Activated T-helper 1 cell treated with anti-CD3 and anti-CD28 coated beads, Interleukin-12 subunit alpha, Interleukin-12 subunit beta, Interleukin-2, Interleukin-4 antibody, amounts not matched to agents 30 ng/mL and 10 ng/mL and 1 ng/mL, durations not matched to agents 14 hours and 24 hours and 36 hours (primary cell): ENCODE data around the gene ARHGAP1. TPM values are rescaled to one million over a fixed set of nuclear protein-coding genes. Genes with fewer than 3 reads are reported as not detected.

ENCODE experiments used
- DNase-seq: peaks from one replicate; pipeline ENCODE4 v3.0.0; 2021; ENCODE audit warnings: low spot score
- H3K27ac Mint-ChIP-seq: one replicate; pipeline ENCODE4 v1.8.0; 2021; ENCODE audit warnings: mild to moderate bottlenecking, mixed read lengths
- H3K27me3 Mint-ChIP-seq: one replicate; pipeline ENCODE4 v1.8.0; 2022; ENCODE audit warnings: mild to moderate bottlenecking, moderate library complexity, mixed read lengths; ENCODE audit not compliant: insufficient read depth
- H3K36me3 Mint-ChIP-seq: one replicate; pipeline ENCODE4 v1.8.0; 2021; ENCODE audit warnings: low read depth, mixed read lengths
- H3K4me1 Mint-ChIP-seq: one replicate; pipeline ENCODE4 v1.8.0; 2021; ENCODE audit warnings: low read depth, mixed read lengths
- H3K4me3 Mint-ChIP-seq: one replicate; pipeline ENCODE4 v1.8.0; 2021; ENCODE audit warnings: mild to moderate bottlenecking, moderate library complexity, mixed read lengths
- H3K9me3 Mint-ChIP-seq: one replicate; pipeline ENCODE4 v1.8.0; 2021; ENCODE audit warnings: mixed read lengths
- intact Hi-C: fragments of 100-400 bp; cut with micrococcal nuclease; formaldehyde crosslinking; loops from one replicate; pipeline ENCODE4 v1.15.1; 2024
- total RNA-seq: library from RNA; stranded (reverse); gene quantifications from 2 replicates; pipeline ENCODE4 v1.2.3, GENCODE V29; 2022

Gene ARHGAP1
- total RNA-seq, 1 donor from 2014 or later = 69.8 TPM

GRCh38 chr11:46680815-46681214 lies 19.6 kb downstream of the ARHGAP1 start:
- H3K27ac Mint-ChIP-seq = no peak overlapping the region
- no peak for DNase-seq
- H3K9me3 Mint-ChIP-seq = no peaks in the 10 kb centered on the region
- no peaks in the 10 kb centered on the region for H3K27me3 Mint-ChIP-seq
- intact Hi-C loops = no loop called here
- H3K4me1 Mint-ChIP-seq = peaks cover 9% of the 10 kb centered on the region
- no peak overlapping the region for H3K4me3 Mint-ChIP-seq
- H3K36me3 Mint-ChIP-seq = peaks cover 18% of the 10 kb centered on the region

GRCh38 chr11:46680164-46680760 lies 20.2 kb downstream of the ARHGAP1 start:
- H3K27ac Mint-ChIP-seq = no peak overlapping the region
- H3K27me3 Mint-ChIP-seq = no peaks in the 10 kb centered on the region
- peaks cover 18% of the 10 kb centered on the region for H3K36me3 Mint-ChIP-seq
- intact Hi-C loops = no loop called here
- DNase-seq = no peak
- H3K4me1 Mint-ChIP-seq = peaks cover 11% of the 10 kb centered on the region
- no peak overlapping the region for H3K4me3 Mint-ChIP-seq
- no peaks in the 10 kb centered on the region for H3K9me3 Mint-ChIP-seq

- Mint-ChIP-seq H3K27me3 (no peaks in the 10 kb centered on the region), H3K9me3 (no peaks in the 10 kb centered on the region), H3K4me1 (peaks cover 18% of the 10 kb centered on the region), H3K27ac (no peak overlapping the region), H3K36me3 (peaks cover 18% of the 10 kb centered on the region), H3K4me3 (no peak overlapping the region)
- intact Hi-C loops = no loop called here
- DNase-seq = no peak
Measured at GRCh38 chr11:46679241-46680163, 20.9 kb downstream of the ARHGAP1 start.

- DNase-seq = no peak
- no peaks in the 10 kb centered on the region for H3K9me3 Mint-ChIP-seq
- peaks cover 19% of the 10 kb centered on the region for H3K36me3 Mint-ChIP-seq
- peaks cover 22% of the 10 kb centered on the region for H3K4me1 Mint-ChIP-seq
- H3K27ac Mint-ChIP-seq = no peak overlapping the region
- no peaks in the 10 kb centered on the region for H3K27me3 Mint-ChIP-seq
- no peak overlapping the region for H3K4me3 Mint-ChIP-seq
- intact Hi-C loops = no loop called here
Measured at GRCh38 chr11:46678741-46679130, 21.7 kb downstream of the ARHGAP1 start.

- no peak overlapping the region for H3K27ac Mint-ChIP-seq
- intact Hi-C loops = no loop called here
- peaks cover 23% of the 10 kb centered on the region for H3K36me3 Mint-ChIP-seq
- H3K4me1 Mint-ChIP-seq = peaks cover 22% of the 10 kb centered on the region
- H3K9me3 Mint-ChIP-seq = no peaks in the 10 kb centered on the region
- no peak overlapping the region for H3K4me3 Mint-ChIP-seq
- no peak for DNase-seq
- no peaks in the 10 kb centered on the region for H3K27me3 Mint-ChIP-seq
Measured at GRCh38 chr11:46677991-46678740, 22.3 kb downstream of the ARHGAP1 start.

GRCh38 chr11:46677169-46677568 lies 23.2 kb downstream of the ARHGAP1 start:
- Mint-ChIP-seq H3K4me1 (peaks cover 30% of the 10 kb centered on the region), H3K27ac (no peak overlapping the region), H3K9me3 (no peaks in the 10 kb centered on the region), H3K36me3 (peaks cover 29% of the 10 kb centered on the region), H3K4me3 (no peak overlapping the region), H3K27me3 (no peaks in the 10 kb centered on the region)
- DNase-seq = no peak
- intact Hi-C loops = no loop called here

- Mint-ChIP-seq H3K36me3 (peaks cover 33% of the 10 kb centered on the region), H3K9me3 (no peaks in the 10 kb centered on the region), H3K27me3 (no peaks in the 10 kb centered on the region), H3K4me1 (peaks cover 35% of the 10 kb centered on the region), H3K4me3 (no peak overlapping the region), H3K27ac (no peak overlapping the region)
- intact Hi-C loops = no loop called here
- no peak for DNase-seq
Measured at GRCh38 chr11:46676436-46677158, 23.8 kb downstream of the ARHGAP1 start.

GRCh38 chr11:46675949-46676348 lies 24.5 kb downstream of the ARHGAP1 start:
- no peak for DNase-seq
- intact Hi-C loops = no loop called here
- no peak overlapping the region for H3K4me3 Mint-ChIP-seq
- H3K27ac Mint-ChIP-seq = no peak overlapping the region
- H3K27me3 Mint-ChIP-seq = no peaks in the 10 kb centered on the region
- H3K4me1 Mint-ChIP-seq = peaks cover 42% of the 10 kb centered on the region
- H3K9me3 Mint-ChIP-seq = no peaks in the 10 kb centered on the region
- H3K36me3 Mint-ChIP-seq = peaks cover 35% of the 10 kb centered on the region

GRCh38 chr11:46675288-46675851 lies 25.0 kb downstream of the ARHGAP1 start:
- DNase-seq = no peak
- Mint-ChIP-seq H3K27ac (no peak overlapping the region), H3K4me1 (peaks cover 48% of the 10 kb centered on the region), H3K4me3 (no peak overlapping the region), H3K36me3 (peaks cover 36% of the 10 kb centered on the region), H3K9me3 (no peaks in the 10 kb centered on the region), H3K27me3 (no peaks in the 10 kb centered on the region)
- intact Hi-C loops = no loop called here

- Mint-ChIP-seq H3K4me1 (peaks cover 52% of the 10 kb centered on the region), H3K27ac (peak overlapping the region; percentile 49), H3K9me3 (no peaks in the 10 kb centered on the region), H3K4me3 (no peak overlapping the region), H3K27me3 (no peaks in the 10 kb centered on the region), H3K36me3 (peaks cover 41% of the 10 kb centered on the region)
- intact Hi-C loops = no loop called here
- DNase-seq = peak; percentile 10
Measured at GRCh38 chr11:46674463-46675287, 25.7 kb downstream of the ARHGAP1 start.

GRCh38 chr11:46673713-46674462 lies 26.5 kb downstream of the ARHGAP1 start:
- H3K36me3 Mint-ChIP-seq = peaks cover 42% of the 10 kb centered on the region
- H3K27ac Mint-ChIP-seq = no peak overlapping the region
- H3K4me1 Mint-ChIP-seq = peaks cover 57% of the 10 kb centered on the region
- no peaks in the 10 kb centered on the region for H3K27me3 Mint-ChIP-seq
- no peak for DNase-seq
- H3K4me3 Mint-ChIP-seq = no peak overlapping the region
- no peaks in the 10 kb centered on the region for H3K9me3 Mint-ChIP-seq
- intact Hi-C loops = no loop called here
